Neuronal stem cell (in vitro differentiated cells): ENCODE data around the gene CFAP77.

Experiments used
- DNase-seq: peaks from one replicate; pipeline ENCODE4 v3.0.0-alpha.2; 2013; ENCODE audit warnings: low spot score
- H2AFZ ChIP-seq: one replicate; pipeline ENCODE4 v1.6.1; 2013; ENCODE audit warnings: mild to moderate bottlenecking, low read length, inconsistent platforms
- H2AK5ac ChIP-seq: 2 replicates; pipeline ENCODE4 v1.6.1; 2013; ENCODE audit warnings: low read depth, mild to moderate bottlenecking, inconsistent platforms, low read length, moderate library complexity, mixed read lengths
- H2BK120ac ChIP-seq: 2 replicates; pipeline ENCODE4 v1.6.1; 2013; ENCODE audit warnings: low read depth, mild to moderate bottlenecking, inconsistent platforms, low read length, moderate library complexity, mixed read lengths
- H2BK12ac ChIP-seq: one replicate; pipeline ENCODE4 v1.6.1; 2013; ENCODE audit warnings: low read length, inconsistent platforms
- H2BK15ac ChIP-seq: 2 replicates; pipeline ENCODE4 v1.6.1; 2013; ENCODE audit warnings: mild to moderate bottlenecking, low read length, inconsistent platforms, mixed read lengths
- H2BK5ac ChIP-seq: one replicate; pipeline ENCODE4 v1.6.1; 2013; ENCODE audit warnings: inconsistent platforms, mild to moderate bottlenecking, low read length, moderate library complexity
- H3K14ac ChIP-seq: one replicate; pipeline ENCODE4 v1.6.1; 2013; ENCODE audit warnings: low read length, inconsistent platforms
- H3K18ac ChIP-seq: 2 replicates; pipeline ENCODE4 v1.6.1; 2013; ENCODE audit warnings: low read length, inconsistent platforms
- H3K23ac ChIP-seq: 2 replicates; pipeline ENCODE4 v1.6.1; 2013; ENCODE audit warnings: low read depth, mild to moderate bottlenecking, mixed read lengths, low read length, inconsistent platforms; ENCODE audit not compliant: poor library complexity
- H3K27ac ChIP-seq: replicated peaks from 3 replicates; pipeline ENCODE4 v1.5.1; 2013; ENCODE audit warnings: low read length, inconsistent platforms
- H3K27me3 ChIP-seq, 3 experiments: 2 replicates each; pipeline ENCODE4 v1.6.1; 2013; ENCODE audit warnings: low read length in 3 of 3, mild to moderate bottlenecking in 2 of 3, inconsistent platforms in 1 of 3, low read depth in 1 of 3, mixed read lengths in 1 of 3, moderate library complexity in 1 of 3; ENCODE audit not compliant: control insufficient read depth in 3 of 3, insufficient read depth in 3 of 3
- H3K36me3 ChIP-seq, 2 donors: replicated peaks in 1 of 2; 2 replicates each; pipeline ENCODE4 v1.6.1; 2013; ENCODE audit warnings: low read length in 2 of 2; ENCODE audit not compliant: control insufficient read depth in 2 of 2, insufficient read depth in 2 of 2
- H3K4ac ChIP-seq: 2 replicates; pipeline ENCODE4 v1.6.1; 2013; ENCODE audit warnings: inconsistent platforms, mild to moderate bottlenecking, low read length, moderate library complexity
- H3K4me1 ChIP-seq, 2 donors: 1 replicate in 1 of 2; 2 replicates in 1 of 2; pipeline ENCODE4 v1.6.1; 2013; ENCODE audit warnings: low read length in 2 of 2, low read depth in 1 of 2; ENCODE audit not compliant: control insufficient read depth in 2 of 2, insufficient read depth in 1 of 2
- H3K4me2 ChIP-seq: one replicate; pipeline ENCODE4 v1.6.1; 2013; ENCODE audit warnings: mild to moderate bottlenecking, low read length, inconsistent platforms; ENCODE audit not compliant: insufficient read depth, poor library complexity, severe bottlenecking
- H3K4me3 ChIP-seq, 2 donors: 2 replicates each; pipeline ENCODE4 v1.5.1; 2013; ENCODE audit warnings: low read length in 2 of 2, mild to moderate bottlenecking in 2 of 2, inconsistent platforms in 1 of 2, moderate library complexity in 1 of 2
- H3K79me1 ChIP-seq: one replicate; pipeline ENCODE4 v1.6.1; 2013; ENCODE audit warnings: low read depth, mild to moderate bottlenecking, inconsistent platforms, low read length, moderate library complexity
- H3K9ac ChIP-seq: one replicate; pipeline ENCODE4 v1.6.1; 2013; ENCODE audit warnings: mild to moderate bottlenecking, low read depth, low read length, inconsistent platforms; ENCODE audit not compliant: poor library complexity
- H3K9me3 ChIP-seq, 2 donors: replicated peaks in 1 of 2; 2 replicates each; pipeline versions ENCODE3 to v1.6.1; 2013; ENCODE audit warnings: low read length in 2 of 2, mild to moderate bottlenecking in 2 of 2, inconsistent platforms in 1 of 2, low read depth in 1 of 2, mixed read lengths in 1 of 2, moderate library complexity in 1 of 2; ENCODE audit not compliant: control insufficient read depth in 2 of 2, insufficient read depth in 1 of 2
- H4K8ac ChIP-seq: one replicate; pipeline ENCODE4 v1.6.1; 2013; ENCODE audit warnings: low read depth, mild to moderate bottlenecking, inconsistent platforms, low read length, moderate library complexity
- H4K91ac ChIP-seq: one replicate; pipeline ENCODE4 v1.6.1; 2013; ENCODE audit warnings: low read length, low read depth, mild to moderate bottlenecking, inconsistent platforms; ENCODE audit not compliant: poor library complexity
- WGBS, 2 donors: extraction: QIAGEN DNeasy Blood & Tissue Kit; methylation state at CpG; one replicate each; pipeline ENCODE4 v1.1.7; 2013; ENCODE audit warnings: missing lambda C conversion rate in 2 of 2, mixed read lengths in 1 of 2; ENCODE audit not compliant: insufficient read length in 2 of 2, insufficient replicate concordance in 1 of 2; ENCODE audit errors: extremely low coverage in 2 of 2; 5-methylcytosine and 5-hydroxymethylcytosine counted together

CFAP77 gene

DNA sequence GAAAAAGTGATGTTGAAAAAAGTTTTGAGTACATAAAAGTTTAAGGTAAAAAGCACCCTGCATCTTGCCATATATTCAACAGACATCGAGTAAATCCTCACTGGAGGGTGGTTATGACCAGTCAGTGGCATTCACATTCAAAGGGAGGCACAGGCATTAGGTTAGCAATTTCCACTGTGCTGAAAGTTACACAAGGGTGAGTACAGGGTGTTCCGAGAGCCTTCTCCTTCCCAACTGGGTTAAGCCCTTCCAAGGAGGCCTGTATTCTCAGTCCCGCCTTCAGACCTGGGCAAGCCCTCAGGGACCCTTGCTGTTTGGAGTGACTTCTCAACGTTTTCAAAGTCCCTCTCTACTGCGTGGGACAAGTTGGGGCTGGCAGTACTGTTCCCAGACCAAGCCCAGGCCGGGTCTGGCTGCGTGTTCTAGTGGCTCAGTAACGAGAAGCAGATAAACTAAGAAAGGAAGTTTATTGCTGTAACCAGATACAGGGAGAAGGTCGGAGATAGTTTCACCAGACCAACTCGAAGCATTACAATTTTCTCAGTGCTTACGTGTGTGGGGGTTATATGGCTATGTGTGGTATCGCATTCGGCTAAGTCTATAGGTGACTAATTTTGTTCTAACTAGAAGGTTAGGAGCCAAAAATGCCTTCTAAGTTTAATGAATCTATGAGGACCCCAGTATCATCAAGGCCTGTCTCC lies 42.2 kb upstream of the CFAP77 start:
- Histone ChIP-seq H2BK15ac (no peak overlapping the region), H2AFZ (peak overlapping the region; percentile 15), H3K9me3 (no peaks in the 10 kb centered on the region), H3K4me3 (no peak overlapping the region), H2BK5ac (no peak overlapping the region), H3K9ac (no peak overlapping the region), H2AK5ac (no peak overlapping the region), H4K91ac (no peak overlapping the region), H3K23ac (no peak overlapping the region), H3K79me1 (no peaks in the 10 kb centered on the region), H3K4me2 (no peak overlapping the region), H2BK12ac (no peak overlapping the region), H3K14ac (no peak overlapping the region), H3K4ac (no peak overlapping the region), H3K4me1 (no peaks in the 10 kb centered on the region), H3K27ac (no peak overlapping the region), H3K18ac (no peak overlapping the region), H3K27me3 (no peaks in the 10 kb centered on the region), H4K8ac (no peak overlapping the region), H2BK120ac (no peak overlapping the region), H3K36me3 (no peaks in the 10 kb centered on the region)
- WGBS, 2 donors, result no CpG with 5 or more reads among the region's 13 CpGs
- no peak for DNase-seq

DNA sequence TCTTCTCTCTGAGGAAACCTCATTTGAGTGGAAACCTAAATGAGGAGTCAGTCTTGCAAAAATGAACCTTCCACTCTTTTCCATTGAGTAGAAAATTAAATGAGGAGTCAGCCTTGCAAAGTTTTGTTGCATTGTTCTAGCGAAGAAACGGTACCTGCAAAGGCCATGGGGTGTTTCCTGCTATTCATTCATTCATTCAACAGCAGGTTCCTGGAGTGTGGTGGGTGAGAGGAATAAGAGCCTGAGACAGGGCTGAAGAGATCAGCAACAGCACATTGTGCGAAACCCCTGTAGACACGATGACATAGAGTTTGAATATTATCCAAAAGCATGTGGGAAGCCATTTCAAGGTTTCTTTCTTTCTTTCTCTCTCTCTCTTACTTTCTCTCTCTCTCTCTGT lies 40.6 kb upstream of the CFAP77 start:
- H3K4me2 ChIP-seq, result no peak overlapping the region

DNA sequence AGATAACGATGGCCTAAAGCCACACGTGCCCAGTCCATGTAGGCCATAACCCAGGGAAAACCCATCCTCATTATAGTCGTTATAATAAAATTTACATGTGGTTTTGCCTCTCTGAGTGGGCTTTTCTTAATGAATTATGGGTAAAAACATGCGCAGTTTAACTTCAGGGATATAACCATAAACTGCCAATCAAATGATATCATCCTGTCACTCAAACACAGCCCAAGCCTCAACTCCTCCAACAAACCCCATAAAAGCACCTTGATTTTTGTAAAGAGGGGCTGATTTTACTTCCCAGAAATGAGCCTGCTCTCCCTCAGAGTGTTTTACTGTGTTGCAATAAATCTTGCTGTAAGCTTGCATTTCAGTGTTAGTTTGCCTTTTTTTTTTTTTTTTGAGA lies 39.4 kb upstream of the CFAP77 start:
- H4K8ac ChIP-seq, result no peak overlapping the region
- no peaks in the 10 kb centered on the region for H3K27me3 ChIP-seq
- H2BK15ac ChIP-seq, result no peak overlapping the region
- DNase-seq, result no peak
- H3K9ac ChIP-seq, result no peak overlapping the region
- no peak overlapping the region for H2AK5ac ChIP-seq
- H3K18ac ChIP-seq, result no peak overlapping the region
- H3K14ac ChIP-seq, result no peak overlapping the region
- no peak overlapping the region for H2BK120ac ChIP-seq
- H3K27ac ChIP-seq, result no peak overlapping the region
- H3K4ac ChIP-seq, result no peak overlapping the region
- H3K9me3 ChIP-seq, result no peaks in the 10 kb centered on the region
- WGBS, 2 donors, result no CpG with 5 or more reads among the region's 4 CpGs
- no peaks in the 10 kb centered on the region for H3K4me1 ChIP-seq
- no peak overlapping the region for H2BK12ac ChIP-seq
- H3K4me2 ChIP-seq, result no peak overlapping the region
- H2BK5ac ChIP-seq, result no peak overlapping the region
- no peak overlapping the region for H4K91ac ChIP-seq
- peaks cover 0 to 15% of the 10 kb centered on the region in 2 donors for H3K36me3 ChIP-seq
- H3K4me3 ChIP-seq, result peak overlapping the region in 1 of 2 donors; percentile 12
- no peak overlapping the region for H2AFZ ChIP-seq
- no peak overlapping the region for H3K23ac ChIP-seq
- no peaks in the 10 kb centered on the region for H3K79me1 ChIP-seq

More for the DNA sequence above, 40.6 kb upstream of the CFAP77 start:
- H3K14ac ChIP-seq, result no peak overlapping the region
- H3K27me3 ChIP-seq, result no peaks in the 10 kb centered on the region
- H3K4ac ChIP-seq, result no peak overlapping the region
- peaks cover 0 to 4% of the 10 kb centered on the region in 2 donors for H3K36me3 ChIP-seq
- no peaks in the 10 kb centered on the region for H3K9me3 ChIP-seq
- no peak overlapping the region for H4K8ac ChIP-seq
- no peak overlapping the region for H3K9ac ChIP-seq
- no peak overlapping the region for H2BK5ac ChIP-seq
- H3K4me3 ChIP-seq, result no peak overlapping the region
- H3K27ac ChIP-seq, result no peak overlapping the region
- no peaks in the 10 kb centered on the region for H3K4me1 ChIP-seq
- no peaks in the 10 kb centered on the region for H3K79me1 ChIP-seq
- WGBS, 2 donors, result no CpG with 5 or more reads among the region's 4 CpGs
- H2BK120ac ChIP-seq, result no peak overlapping the region
- no peak overlapping the region for H4K91ac ChIP-seq
- no peak overlapping the region for H2AFZ ChIP-seq
- no peak overlapping the region for H3K18ac ChIP-seq
- no peak overlapping the region for H3K23ac ChIP-seq
- DNase-seq, result no peak
- H2AK5ac ChIP-seq, result no peak overlapping the region
- no peak overlapping the region for H2BK12ac ChIP-seq
- H2BK15ac ChIP-seq, result no peak overlapping the region

DNA sequence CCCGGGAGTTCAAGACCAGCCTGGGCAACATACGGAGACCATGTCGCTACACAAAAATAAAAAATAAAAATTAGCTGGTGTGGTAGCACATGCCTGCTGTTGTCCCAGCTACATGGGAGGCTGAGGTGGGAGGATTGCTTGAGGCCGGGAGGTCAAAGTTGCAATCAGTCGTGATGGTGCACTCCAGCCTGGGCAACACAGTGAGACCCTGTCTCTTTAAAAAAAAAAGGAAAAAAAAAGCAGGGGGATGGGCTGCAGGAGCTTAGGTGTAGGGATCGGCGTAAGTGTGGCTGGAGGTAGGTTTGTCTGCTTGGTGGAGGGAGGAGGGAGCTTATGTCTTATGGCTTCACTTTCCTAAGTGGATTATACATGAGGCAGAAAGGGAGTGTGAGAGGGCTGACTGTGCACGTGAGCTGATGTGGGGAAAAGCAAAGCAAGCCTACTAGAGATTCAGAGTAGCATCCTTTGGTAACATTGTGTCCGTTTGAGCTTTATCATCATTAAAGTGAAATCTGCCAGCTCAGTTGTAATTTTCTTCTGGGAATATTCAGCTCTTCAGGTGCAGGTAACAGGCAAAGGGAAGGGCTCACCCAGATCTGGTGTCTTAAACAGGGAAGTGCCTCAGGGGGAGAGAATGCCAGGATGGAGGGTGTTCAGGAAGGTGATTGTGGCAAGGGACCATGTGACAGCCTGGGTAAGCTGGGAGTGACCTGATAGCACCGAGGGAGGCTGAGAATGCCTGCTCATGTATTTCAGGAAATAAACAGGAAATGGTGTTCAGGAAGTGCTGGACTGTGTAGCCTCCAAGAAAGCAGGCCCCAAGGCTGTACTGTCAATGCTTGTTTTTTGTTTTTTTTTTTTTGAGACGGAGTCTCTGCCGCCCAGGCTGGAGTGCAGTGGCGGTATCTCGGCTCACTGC lies 37.6 kb upstream of the CFAP77 start:
- H3K9me3 ChIP-seq, result peaks cover 0 to 3% of the 10 kb centered on the region in 2 donors
- H3K27me3 ChIP-seq, result no peaks in the 10 kb centered on the region
- H2AK5ac ChIP-seq, result no peak overlapping the region
- no CpG with 5 or more reads among the region's 14 CpGs for WGBS, 2 donors
- no peak overlapping the region for H2BK5ac ChIP-seq
- no peak overlapping the region for H3K9ac ChIP-seq
- peaks cover 16 to 34% of the 10 kb centered on the region in 2 donors for H3K36me3 ChIP-seq
- H3K23ac ChIP-seq, result no peak overlapping the region
- H2BK120ac ChIP-seq, result no peak overlapping the region
- H3K18ac ChIP-seq, result no peak overlapping the region
- no peaks in the 10 kb centered on the region for H3K4me1 ChIP-seq
- peak overlapping the region; percentile 38 for H2AFZ ChIP-seq
- H4K91ac ChIP-seq, result no peak overlapping the region
- no peak overlapping the region for H3K4me3 ChIP-seq
- no peak overlapping the region for H3K14ac ChIP-seq
- no peak for DNase-seq
- no peak overlapping the region for H3K4me2 ChIP-seq
- H4K8ac ChIP-seq, result no peak overlapping the region
- no peaks in the 10 kb centered on the region for H3K79me1 ChIP-seq
- H2BK15ac ChIP-seq, result no peak overlapping the region
- no peak overlapping the region for H2BK12ac ChIP-seq
- H3K27ac ChIP-seq, result no peak overlapping the region
- no peak overlapping the region for H3K4ac ChIP-seq
